Activated CD4-positive, alpha-beta T cell treated with anti-CD3 and anti-CD28 coated beads for 1 hour (primary cell): Measurements from ENCODE around the gene KDM4C.

Experiments
- DNase-seq: peaks from one replicate; pipeline ENCODE4 v3.0.0-alpha.2; 2020

Gene KDM4C

DNA sequence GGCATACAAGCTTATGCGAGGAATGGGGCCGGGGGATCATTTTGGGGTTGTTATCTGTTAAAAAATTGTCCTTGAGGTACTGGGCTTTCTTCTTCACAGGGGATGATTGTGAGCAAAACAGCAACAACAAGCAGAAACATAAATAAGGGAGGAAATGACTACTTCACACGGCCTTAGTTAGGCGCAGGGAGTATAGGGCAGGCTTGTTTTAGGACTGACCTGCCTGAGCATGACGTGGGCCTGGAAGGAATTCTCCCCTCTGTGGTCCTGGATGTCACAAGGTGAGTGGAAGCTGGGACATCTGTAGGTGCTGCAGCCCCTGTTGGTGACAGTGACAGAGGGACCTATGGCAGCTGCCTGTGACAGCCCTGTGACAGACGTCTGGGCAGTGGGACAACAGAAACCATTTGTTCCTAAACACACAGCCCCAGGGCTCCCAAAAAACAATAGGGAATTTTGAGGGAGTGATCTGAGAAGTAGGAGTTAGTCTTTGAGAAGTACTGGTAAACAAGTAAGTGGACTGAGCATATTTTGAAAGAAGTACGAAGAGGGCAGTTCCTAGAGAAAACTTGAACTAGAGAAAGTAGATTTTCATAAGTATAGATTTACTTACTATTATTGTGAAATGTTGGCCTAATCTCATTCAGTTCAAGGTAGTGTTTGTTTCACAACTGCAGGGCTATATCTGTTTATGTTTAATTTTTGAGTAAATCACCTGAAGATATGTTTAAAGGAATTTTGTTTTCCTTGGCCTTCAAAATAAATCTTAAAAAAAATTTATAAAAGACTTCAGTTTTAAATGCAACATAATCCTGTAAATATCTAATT lies 113.1 kb downstream of the KDM4C start:
- no peak for DNase-seq

DNA sequence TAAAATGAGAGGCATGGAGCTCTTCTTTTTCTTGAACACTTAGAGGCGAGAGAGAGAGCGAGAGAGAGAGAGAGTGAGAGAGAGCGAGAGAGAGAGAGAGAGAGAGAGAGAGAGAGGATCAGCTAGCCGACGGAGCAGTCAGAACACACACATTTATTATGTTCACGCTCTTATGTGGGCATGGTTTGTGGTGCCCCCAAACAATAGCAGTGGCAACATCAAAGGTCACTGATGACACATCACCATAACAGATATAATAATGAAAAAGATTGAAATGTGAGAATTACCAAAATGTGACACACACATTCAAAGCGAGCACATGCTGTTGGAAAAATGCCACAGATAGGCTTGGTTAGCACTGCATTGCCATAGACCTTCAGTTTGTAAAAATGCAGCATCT lies 116.1 kb downstream of the KDM4C start:
- DNase-seq: no peak

DNA sequence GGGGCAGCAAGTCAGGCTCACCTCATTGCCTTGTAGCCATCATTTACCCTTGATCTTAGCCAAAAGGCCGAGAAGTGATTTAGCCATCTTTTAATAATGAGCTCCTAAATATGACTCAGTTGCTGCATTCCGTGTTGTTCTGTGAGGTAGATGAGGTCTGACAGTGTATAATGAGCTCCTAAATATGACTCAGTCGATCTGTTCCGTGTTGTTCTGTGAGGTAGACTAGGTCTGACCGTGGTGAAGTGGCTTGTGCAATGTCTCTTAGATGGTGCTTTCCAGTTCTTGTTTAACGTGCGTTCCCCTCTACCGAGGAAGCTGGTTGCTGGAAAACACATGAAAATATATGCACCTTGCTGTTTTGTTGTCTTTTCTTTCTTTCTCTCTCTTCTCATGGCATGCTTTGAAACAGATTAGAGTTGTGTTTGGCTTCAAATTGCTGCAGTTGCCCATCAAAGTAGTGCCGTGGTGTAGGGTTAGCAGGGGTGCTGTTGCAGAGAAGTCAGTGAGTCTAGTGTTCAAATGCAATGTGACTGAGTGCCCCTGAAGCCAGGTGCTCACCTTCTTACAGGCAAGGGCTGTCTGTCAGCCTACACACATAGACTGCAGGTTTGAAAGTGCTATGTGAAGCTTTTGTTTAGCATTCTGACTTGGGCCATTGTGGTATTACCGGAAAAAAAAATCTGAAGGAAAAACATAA lies 118.6 kb downstream of the KDM4C start:
- DNase-seq: no peak

DNA sequence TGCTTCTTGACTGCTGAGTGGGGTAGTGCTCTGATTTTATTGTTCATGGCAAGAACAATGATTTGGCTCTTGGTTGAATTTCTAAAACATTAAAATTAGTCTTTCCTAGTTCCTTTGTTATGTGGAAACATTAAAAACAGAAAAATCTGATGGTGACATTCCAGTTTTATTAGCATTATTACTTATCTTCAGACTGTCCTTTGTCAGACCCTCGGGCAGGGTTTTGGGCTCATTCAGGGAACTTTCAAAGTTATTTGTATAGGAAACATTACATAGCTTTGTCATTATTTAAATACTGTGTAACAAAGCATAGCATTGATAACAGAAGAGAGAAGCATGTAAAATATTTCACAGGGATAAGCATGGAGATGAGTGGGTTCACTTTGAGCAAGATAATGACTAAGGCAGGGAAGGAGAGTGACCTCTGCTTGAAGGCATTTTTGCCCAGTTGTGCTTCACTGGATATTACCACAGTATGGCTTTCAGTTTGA lies 119.9 kb downstream of the KDM4C start:
- DNase-seq: no peak

DNA sequence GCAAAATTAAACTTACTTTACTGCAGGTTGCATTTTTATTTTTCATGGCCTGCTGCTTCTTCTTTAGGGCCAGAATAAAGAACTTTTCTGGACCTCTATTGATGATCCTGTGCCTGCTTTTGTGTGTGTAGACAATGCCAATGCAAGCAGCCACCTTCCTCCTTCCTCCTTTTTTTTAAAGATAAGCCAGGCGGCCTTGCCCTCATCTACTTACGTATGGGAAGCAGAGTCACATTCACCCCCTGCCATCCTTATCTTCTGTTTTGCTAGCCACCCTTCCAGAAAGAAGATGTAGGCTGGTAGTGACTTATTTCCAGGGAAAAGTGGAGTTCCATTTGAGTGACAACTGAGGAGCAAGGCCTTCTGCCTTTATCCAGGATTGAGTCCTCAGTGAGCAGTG lies 122.9 kb downstream of the KDM4C start:
- no peak for DNase-seq

DNA sequence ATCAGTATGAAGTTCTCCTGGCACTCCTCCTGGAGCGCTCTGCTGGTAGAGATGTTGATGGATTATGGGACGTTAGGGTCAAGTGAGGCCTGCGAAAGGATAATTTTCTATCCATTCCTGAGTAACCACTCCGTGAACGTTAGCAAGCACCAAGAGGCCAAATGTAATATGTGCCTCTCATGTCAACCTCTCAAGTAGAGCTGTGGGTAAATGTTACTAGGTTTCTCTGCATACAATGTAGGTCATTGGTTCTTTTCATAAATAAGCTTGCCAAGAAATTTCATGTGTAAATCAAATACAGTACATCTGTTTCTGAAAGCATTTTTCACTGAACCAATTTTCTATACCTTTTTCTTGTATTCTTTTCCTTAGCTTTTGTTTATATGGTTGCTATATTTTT lies 126.3 kb downstream of the KDM4C start:
- no peak for DNase-seq

DNA sequence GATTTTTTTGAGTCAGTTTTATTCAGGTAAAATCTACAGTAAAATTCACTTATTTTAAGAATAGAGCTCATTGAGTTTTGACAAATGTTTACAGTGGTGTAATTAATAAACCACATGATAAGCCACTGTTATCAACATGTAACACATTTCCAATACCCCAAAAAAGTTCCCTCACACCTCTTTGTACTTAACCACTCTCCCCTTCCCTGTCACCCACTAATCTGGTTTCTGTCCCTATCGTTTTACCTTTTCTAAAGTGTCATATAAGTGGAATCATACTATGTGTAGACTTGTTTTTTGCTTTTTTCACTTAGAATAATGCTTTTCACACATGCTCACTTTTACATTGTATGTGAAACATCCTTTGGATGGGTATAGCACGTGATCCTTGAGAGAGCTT lies 127.2 kb downstream of the KDM4C start:
- no peak for DNase-seq

DNA sequence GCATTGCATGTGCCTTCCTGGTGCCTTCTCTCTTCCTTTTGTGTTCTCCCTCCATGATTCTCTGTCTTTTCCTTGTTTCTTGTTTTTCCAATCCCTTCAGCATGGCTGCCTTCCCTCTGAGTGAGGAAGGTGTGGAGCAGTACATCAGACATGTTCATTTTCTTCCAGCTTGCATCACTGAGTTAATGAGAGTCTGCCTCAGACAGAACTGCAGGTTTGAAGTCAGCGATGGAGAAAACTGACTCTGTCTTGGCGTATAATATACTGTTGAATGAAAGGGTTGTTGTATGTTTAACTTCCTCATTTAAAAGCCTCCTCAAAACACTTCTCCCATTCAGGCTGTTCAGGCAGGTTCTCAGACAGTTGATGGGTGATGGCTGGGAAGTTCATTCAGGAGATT lies 129.3 kb downstream of the KDM4C start:
- DNase-seq: no peak

DNA sequence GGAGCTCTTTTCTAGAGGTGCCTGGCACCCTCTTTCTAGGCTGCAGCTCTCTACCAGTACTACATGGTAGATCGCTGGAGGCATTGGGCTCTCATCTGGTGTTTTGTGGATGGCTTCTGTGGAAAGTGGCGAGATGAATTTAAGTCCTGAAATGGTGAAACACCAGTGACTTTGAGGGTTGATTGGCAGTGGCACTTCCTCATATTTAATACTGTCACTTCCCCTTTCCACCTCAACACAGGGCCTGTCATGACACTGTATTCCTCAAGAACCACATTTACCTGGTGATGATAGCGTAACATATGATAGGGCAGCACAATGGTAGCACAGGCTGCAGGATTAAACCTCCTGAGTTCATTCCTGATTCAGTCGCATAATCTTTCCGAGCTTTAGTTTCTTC lies 132.1 kb downstream of the KDM4C start:
- DNase-seq: no peak

DNA sequence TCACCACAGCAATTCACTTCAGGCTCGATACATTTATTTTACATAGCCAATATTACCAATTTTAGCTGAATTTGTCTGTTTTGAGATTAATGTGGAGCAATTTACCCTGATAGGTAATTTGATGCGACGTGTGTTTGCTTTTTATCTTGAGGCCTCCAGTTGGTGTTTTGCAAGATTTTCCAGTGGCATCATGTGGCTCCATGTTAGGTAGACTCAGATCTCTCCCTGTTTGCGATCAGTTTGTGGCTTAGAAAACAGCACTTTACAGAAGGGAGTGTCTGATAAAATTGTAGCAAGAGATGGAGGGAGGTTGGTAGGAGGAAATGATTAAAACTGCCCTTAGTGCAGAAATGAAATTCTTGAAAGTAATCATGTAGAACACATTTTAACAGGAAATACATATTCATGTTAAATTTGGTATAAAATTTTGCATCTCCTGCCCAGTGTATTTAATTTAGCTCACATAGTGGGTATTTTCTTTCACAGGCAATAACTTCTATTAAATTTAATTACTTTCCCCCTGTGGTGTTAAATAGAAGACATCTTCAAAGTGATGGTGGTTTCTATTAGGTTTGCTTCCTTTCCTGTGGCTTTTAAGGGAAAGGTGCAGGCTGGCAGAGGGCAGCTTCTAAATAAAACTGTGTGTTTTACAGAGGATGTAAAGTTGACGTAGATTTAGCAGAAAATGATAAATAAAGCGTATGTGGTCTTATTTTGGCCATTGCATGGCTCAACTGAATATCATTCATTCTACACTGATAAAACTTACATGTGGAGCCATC lies 135.8 kb downstream of the KDM4C start:
- no peak for DNase-seq

DNA sequence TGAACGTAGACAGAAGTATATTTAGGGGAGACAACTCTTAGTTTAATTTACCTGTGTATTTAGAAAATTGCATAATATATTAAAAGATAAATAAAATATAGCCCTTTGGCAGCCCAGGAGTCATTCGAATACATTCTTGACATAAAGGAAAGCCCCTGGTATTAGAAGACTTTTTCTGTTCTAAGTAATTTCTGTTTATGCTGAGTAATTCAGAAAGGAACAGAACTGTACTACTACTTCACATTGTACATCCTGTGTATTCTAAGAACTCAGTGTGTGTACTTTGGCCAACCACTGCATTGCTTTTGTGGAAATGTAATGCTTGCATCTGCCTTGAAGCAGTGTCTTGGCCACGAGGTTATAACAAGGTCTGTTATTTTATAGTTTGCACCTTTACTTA lies 136.4 kb downstream of the KDM4C start:
- DNase-seq: no peak

DNA sequence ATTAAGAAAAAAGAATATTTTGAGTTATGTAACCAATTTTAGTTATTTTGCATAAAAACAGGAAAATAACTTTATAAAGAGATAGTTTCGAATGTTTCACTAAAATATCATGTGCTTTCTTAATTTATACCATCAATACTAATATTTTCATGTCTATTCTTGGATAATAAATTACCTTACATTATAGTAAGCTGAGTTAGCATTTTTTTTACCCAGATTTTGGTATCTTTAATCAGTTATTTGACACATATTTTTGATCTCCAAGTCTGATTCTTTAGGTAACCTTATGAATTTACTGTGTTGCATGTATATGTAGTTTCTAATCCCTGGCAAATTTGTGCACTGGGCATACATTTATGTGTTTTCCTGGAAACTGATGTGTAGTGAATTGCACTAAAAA lies 138.0 kb downstream of the KDM4C start:
- no peak for DNase-seq

DNA sequence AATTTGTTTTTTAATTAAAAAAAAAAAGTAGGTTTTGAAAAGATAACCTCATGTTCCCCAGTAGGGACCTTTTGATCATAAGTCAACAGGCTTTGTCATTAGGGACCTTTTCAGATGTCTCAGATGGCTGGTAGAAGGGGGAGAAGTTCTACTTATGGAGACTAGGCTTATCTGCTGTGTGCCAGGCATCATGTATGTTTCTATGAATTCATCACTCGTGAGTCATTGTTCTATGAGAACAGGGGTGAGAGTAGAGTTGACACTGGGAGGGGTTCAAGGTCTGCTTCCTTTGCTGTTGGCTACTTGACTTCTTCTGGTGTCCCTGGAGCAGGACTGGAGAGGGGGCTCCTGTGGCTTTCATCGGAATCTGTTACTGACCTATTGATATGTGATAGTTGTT lies 138.8 kb downstream of the KDM4C start:
- no peak for DNase-seq

DNA sequence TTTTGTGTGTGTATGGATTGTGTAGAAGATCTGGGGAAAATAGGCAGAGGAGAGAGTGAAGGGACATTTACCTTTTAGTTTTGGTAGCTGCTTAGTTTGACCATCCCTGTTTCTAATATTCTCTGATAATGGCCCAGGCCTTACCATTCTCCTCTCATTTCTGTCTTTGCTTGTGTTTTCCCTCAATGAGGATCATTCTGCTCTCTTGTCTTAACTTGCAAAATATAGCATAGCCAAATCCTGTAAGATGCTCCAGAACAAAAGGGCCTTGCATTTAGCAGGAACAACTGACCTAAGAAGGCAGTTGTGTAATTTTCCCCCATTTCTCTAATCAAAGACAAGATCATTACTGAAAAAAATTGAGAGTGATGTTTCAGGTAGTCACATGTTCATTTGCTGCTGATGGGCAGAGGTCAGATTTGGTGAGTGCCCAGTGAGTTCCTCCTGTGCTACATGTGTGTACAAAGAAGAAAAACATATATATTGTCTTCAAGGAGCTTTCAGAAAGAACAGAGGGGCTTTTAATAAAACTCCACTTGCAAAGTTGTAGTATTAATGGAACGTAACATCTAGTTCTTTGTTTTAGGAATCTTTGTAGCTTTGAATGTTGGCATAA lies 139.5 kb downstream of the KDM4C start:
- no peak for DNase-seq

DNA sequence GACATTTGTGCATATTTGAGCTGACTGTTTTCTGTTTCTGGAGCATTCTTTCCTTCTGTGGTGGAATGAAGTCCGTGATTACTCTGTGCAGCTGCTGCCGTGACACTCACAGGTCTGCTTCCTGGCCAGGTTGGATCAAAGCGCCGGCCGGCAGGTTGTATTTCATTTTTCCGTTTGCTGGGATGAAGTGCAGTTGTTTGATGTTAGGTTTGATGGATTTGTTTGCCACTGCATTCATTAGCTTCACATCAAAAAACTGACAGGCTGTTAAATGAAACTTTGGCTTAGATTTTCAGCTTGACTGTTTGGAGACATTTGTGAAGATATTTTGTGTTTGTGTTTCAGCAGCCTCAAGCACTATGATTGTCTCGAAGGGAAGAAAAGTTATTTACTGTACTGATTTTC lies 140.1 kb downstream of the KDM4C start:
- DNase-seq: no peak

DNA sequence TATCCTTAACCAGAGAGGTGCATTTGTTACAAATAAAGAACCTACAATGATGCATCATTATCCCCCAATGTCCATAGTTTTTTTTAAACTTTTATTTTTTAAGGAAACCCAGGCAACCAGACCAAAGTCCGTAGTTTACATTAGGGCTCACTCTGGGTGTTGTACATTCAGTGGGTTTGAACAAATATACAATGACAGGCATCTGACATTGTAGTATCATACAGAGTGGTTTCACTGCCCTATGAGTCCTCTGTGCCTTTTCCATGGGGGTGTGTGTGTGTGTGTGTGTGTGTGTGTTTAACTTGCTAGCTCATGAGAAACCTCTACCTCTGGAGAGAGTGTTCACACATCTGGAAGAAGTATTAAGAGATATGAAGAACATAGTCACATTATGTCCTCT lies 141.5 kb downstream of the KDM4C start:
- DNase-seq: no peak

DNA sequence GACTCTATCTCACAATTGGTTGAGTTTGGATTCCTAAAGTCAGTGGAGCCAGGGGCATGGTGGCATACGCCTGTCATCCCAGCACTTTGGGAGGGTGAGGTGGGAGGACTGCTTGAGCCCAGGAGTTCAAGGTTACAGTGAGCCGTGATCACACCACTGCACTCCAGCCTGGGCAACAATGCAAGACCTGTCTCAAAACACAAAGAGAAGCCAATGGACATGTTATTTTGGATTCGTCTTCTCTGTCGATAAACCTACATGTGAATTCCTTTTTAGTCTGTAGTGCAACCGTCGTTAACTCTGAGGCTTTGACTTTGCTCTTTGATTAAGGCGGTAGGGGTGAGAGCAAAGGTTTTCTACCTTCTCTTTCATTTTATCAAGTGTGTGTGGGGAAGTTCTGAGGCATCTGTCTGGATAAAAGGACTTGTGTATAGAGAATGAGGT lies 142.7 kb downstream of the KDM4C start:
- DNase-seq: no peak

DNA sequence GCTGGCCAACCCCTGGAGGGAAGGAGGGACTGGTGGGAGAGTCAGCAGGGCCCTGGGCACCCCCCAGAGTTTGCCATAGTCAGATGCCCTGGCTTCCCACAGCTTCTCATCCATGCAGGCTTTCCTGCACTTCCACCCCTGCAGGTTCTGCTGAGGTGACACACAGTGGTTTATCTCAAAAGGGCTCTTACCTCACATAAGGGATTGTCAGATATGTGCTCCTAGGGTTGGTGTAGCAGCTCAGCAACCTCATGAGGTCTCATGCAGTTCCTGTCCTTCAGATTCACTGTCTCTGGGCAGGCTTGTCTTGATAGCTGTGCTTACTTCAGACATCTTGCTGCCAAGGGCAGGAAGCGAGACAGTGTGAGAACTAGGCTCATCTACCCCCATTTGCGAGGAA lies 143.4 kb downstream of the KDM4C start:
- no peak for DNase-seq

DNA sequence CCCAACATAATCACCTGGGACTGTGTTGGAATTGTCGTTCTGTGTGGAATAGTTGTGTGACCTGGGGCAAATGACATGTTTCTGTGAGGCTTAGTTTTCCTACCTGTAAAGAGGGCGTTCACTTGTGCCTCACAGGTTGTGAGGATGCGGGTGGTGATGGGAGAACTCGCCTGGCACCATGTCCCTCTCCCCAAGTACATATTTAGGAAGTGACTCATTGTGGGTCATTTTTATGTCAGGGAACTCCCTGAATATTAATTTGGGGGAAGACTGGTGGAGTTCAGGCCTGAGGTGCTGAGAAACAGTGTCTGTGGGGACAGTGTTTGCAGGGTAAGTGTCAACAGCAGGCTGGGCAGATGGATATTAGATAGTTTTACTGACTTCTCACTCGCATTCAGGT lies 144.7 kb downstream of the KDM4C start:
- DNase-seq: no peak

DNA sequence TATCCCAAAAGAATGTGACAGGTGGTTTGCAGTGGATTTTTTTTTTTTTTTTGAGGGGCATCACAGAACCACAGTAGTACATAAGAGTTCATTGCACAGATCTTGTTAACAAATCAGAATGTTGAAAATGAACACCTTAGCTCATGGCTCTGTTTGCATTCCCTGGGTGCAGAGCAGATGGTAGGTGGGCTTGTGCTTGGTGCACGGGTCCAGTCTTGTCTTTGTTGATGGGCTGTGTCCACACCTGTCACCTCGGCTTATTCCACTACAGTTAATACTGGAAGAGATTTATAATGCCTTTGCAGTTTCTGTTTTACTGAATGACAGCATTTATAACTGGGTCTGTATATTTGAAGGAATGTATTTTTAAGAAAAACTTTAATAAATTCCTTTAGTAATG lies 146.6 kb downstream of the KDM4C start:
- no peak for DNase-seq

DNA sequence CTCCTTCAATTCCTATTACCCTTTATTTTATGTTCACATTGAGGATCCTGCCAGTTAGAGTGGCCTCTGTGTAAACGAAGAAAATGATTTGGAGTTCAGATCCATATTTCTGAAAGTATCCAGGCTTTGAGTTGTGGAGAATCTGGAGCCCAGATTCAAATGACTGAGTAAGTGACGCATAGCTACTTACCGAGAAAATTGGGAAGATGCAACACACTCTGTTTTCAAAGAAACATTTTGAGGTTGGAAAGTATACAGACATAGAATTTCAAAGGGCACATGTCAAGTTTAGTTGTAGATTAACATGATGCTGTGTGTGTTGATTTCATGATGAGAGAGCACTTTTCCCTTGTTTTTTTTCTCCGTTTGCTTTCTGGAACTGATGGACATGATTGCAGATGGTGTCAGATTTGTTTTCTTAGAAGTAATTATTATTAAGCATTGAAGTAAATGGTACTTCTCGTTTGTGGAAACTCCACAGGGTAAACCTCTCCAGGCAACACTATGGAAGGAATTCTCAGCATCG lies 148.1 kb downstream of the KDM4C start:
- no peak for DNase-seq

DNA sequence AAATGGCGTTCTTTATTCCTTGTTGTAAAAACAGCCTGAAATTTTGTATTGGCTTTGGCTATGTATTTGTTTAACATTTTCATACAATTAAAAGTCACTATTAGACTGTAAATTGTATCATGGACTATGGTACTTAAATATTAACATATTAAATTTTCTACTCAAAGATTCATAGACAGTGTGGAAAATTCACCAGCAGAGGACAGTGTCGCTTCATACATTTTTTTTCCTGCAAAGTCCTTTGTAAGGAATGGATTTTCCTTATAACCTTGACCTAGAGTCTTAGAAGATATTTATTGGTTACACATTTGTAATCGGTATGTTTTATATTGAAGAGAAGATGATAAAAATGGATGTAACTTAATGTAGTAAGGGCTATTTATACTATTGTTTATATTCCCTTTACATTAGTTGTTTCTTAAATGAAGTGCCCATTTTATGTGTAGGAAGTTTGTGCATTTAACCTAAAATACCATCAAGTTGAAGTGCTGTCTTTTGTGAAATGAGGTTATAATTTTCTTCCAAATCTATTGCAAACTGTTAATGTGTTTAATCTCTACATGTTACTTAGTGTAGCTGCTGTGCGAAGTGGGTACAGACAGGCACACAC lies 150.1 kb downstream of the KDM4C start:
- DNase-seq: no peak
